Measurements from ENCODE around the gene ABHD12. TPM values are rescaled to one million over a fixed set of nuclear protein-coding genes. Genes with fewer than 3 reads are reported as not detected.

ABHD12 gene
- total and polyA plus RNA-seq, 10 of the 15 experiments (the other 5 are each of a cell fraction or from before 2014, with no cell fraction given): 1.5 to 61.8 (median 26.7) TPM

GRCh38 chr20:25281541-25281991 lies 109.1 kb downstream of the ABHD12 start (continued):
- no peak for TF ChIP-seq RELB (IDR thresholded peaks at IDR 0.05; ENCODE audit: low read depth)
- no peak for TF ChIP-seq HSF1 (IDR thresholded peaks at IDR 0.05; ENCODE audit: low read depth, low read length)
- TF ChIP-seq CTCF (IDR thresholded peaks at IDR 0.05 in 2 of 3, conservative IDR thresholded peaks at IDR 0.05 in 1 of 3; ENCODE audit: control insufficient read depth in 2 of 3, extremely low read depth in 1 of 3, insufficient read depth in 1 of 3, low read depth in 3 of 3, low read length in 3 of 3): no peak
- no peak for TF ChIP-seq CHD4 (IDR thresholded peaks at IDR 0.05)
- no peak for TF ChIP-seq ETV6 (conservative IDR thresholded peaks at IDR 0.05 in 1 of 2, IDR thresholded peaks at IDR 0.05 in 1 of 2; ENCODE audit: borderline replicate concordance in 1 of 2, low read depth in 1 of 2)
- peak; percentile 20; the same call in 1 of the 2 replicates for TF ChIP-seq POLR2AphosphoS5 (IDR thresholded peaks at IDR 0.05; ENCODE audit: low read length)
- no peak for TF ChIP-seq FOXM1 (IDR thresholded peaks at IDR 0.05; ENCODE audit: low read depth, low read length)
- no peak for TF ChIP-seq BCL3 (IDR thresholded peaks at IDR 0.05; ENCODE audit: borderline replicate concordance, insufficient read depth, low read depth, low read length, poor library complexity, severe bottlenecking)
- TF ChIP-seq TARDBP (IDR thresholded peaks at IDR 0.05; ENCODE audit: borderline replicate concordance): no peak
- peak; percentile 72; the same call in 1 of the 2 replicates for TF ChIP-seq MTA3 (IDR thresholded peaks at IDR 0.05; ENCODE audit: borderline replicate concordance, low read length)
- TF ChIP-seq ELK1 (IDR thresholded peaks at IDR 0.05; ENCODE audit: low read depth, low read length): no peak
- 0 out of 2 replicates have a peak, but pooled peaks have one; percentile 41 for TF ChIP-seq GATAD2B (conservative IDR thresholded peaks at IDR 0.05; ENCODE audit: low read depth)
- TF ChIP-seq IRF5 (IDR thresholded peaks at IDR 0.05; ENCODE audit: borderline replicate concordance): peak; percentile 78
- no peak for TF ChIP-seq BACH1 (IDR thresholded peaks at IDR 0.05; ENCODE audit: borderline replicate concordance)
- TF ChIP-seq NFYB (IDR thresholded peaks at IDR 0.05; ENCODE audit: insufficient read depth, low read depth, low read length): no peak
- no peak for TF ChIP-seq FOS (IDR thresholded peaks at IDR 0.05; ENCODE audit: borderline replicate concordance, extremely low read depth, insufficient read length)
- no peak; the same call in 1 of the 2 replicates for TF ChIP-seq MLLT1 (IDR thresholded peaks at IDR 0.05)
- no peak for TF ChIP-seq BRCA1 (IDR thresholded peaks at IDR 0.05; ENCODE audit: low read depth, low read length)
